Liver (tissue), 9 donors: ENCODE results near the gene SLC35F4. TPM values are rescaled to one million over a fixed set of nuclear protein-coding genes. Genes with fewer than 3 reads are reported as not detected.

Experiments used
- DNase-seq: peaks from one replicate; pipeline ENCODE4 v3.0.0-alpha.2; 2017; ENCODE audit warnings: low spot score
- H3K27ac ChIP-seq, 2 donors: one replicate each; pipeline ENCODE4 v1.7.0; 2013; ENCODE audit warnings: inconsistent platforms in 2 of 2, low read length in 2 of 2, control low read depth in 1 of 2, low read depth in 1 of 2, mild to moderate bottlenecking in 1 of 2
- H3K27me3 ChIP-seq, 4 donors: one replicate each; pipeline versions ENCODE4 v1.6.1 to v1.7.0; 2013; ENCODE audit warnings: low read length in 3 of 4, inconsistent platforms in 1 of 4, mild to moderate bottlenecking in 1 of 4, moderate library complexity in 1 of 4; ENCODE audit not compliant: control insufficient read depth in 4 of 4, insufficient read depth in 4 of 4
- H3K36me3 ChIP-seq, 4 donors: one replicate each; pipeline versions ENCODE4 v1.6.1 to v1.7.0; 2013; ENCODE audit warnings: low read length in 3 of 4, mild to moderate bottlenecking in 3 of 4, low read depth in 1 of 4, moderate library complexity in 1 of 4; ENCODE audit not compliant: control insufficient read depth in 4 of 4, insufficient read depth in 3 of 4
- H3K4me1 ChIP-seq, 4 donors: one replicate each; pipeline versions ENCODE4 v1.6.1 to v1.7.0; 2013; ENCODE audit warnings: low read length in 3 of 4, mild to moderate bottlenecking in 3 of 4, moderate library complexity in 1 of 4; ENCODE audit not compliant: control insufficient read depth in 4 of 4, insufficient read depth in 4 of 4
- H3K4me3 ChIP-seq, 3 donors: one replicate each; pipeline versions ENCODE4 v1.6.1 to v1.7.0; 2013; ENCODE audit warnings: low read length in 3 of 3, control low read depth in 1 of 3, low read depth in 1 of 3, mild to moderate bottlenecking in 1 of 3
- H3K9ac ChIP-seq, 2 donors: one replicate each; pipeline ENCODE4 v1.7.0; 2013; ENCODE audit warnings: low read length in 2 of 2, mild to moderate bottlenecking in 2 of 2, moderate library complexity in 2 of 2, control low read depth in 1 of 2, low read depth in 1 of 2
- H3K9me3 ChIP-seq, 4 donors: one replicate each; pipeline versions ENCODE4 v1.6.1 to v1.7.0; 2013; ENCODE audit warnings: low read length in 3 of 4; ENCODE audit not compliant: control insufficient read depth in 4 of 4
- EGR1 ChIP-seq, 2 donors: IDR thresholded peaks; 2 replicates each; pipeline ENCODE4 v1.6.1; 2016 to 2018; ENCODE audit warnings: antibody characterized with exemption in 2 of 2, low read depth in 2 of 2
- FOXA1 ChIP-seq: IDR thresholded peaks from 2 replicates; pipeline ENCODE4 v1.6.1; 2016; ENCODE audit warnings: antibody characterized with exemption
- FOXA2 ChIP-seq: IDR thresholded peaks from 2 replicates; pipeline ENCODE4 v1.6.1; 2016; ENCODE audit warnings: antibody characterized with exemption
- GABPA ChIP-seq, 2 donors: IDR thresholded peaks in 1 of 2; conservative IDR thresholded peaks in 1 of 2; 2 replicates each; pipeline ENCODE4 v1.6.1; 2016; ENCODE audit warnings: antibody characterized with exemption in 2 of 2, mild to moderate bottlenecking in 1 of 2, moderate library complexity in 1 of 2
- HNF4A ChIP-seq, 2 donors: conservative IDR thresholded peaks; 2 replicates each; pipeline ENCODE4 v1.6.1; 2016; ENCODE audit warnings: antibody characterized with exemption in 2 of 2, mild to moderate bottlenecking in 2 of 2
- HNF4G ChIP-seq: IDR thresholded peaks from 2 replicates; pipeline ENCODE4 v1.6.1; 2016; ENCODE audit warnings: antibody characterized with exemption
- JUND ChIP-seq, 2 donors: IDR thresholded peaks; 2 replicates each; pipeline ENCODE4 v1.6.1; 2016; ENCODE audit warnings: antibody characterized with exemption in 2 of 2
- NR2F2 ChIP-seq: IDR thresholded peaks from 2 replicates; pipeline ENCODE4 v1.6.1; 2016; ENCODE audit warnings: antibody characterized with exemption
- RAD21 ChIP-seq, 2 donors: IDR thresholded peaks; 2 replicates each; pipeline ENCODE4 v1.6.1; 2016; ENCODE audit warnings: antibody characterized with exemption in 2 of 2, mild to moderate bottlenecking in 2 of 2
- RXRA ChIP-seq, 2 donors: IDR thresholded peaks; 2 replicates each; pipeline ENCODE4 v1.6.1; 2017 to 2018; ENCODE audit warnings: antibody characterized with exemption in 2 of 2, mild to moderate bottlenecking in 1 of 2
- SP1 ChIP-seq: IDR thresholded peaks from 2 replicates; pipeline ENCODE4 v1.6.1; 2018; ENCODE audit warnings: antibody characterized with exemption, mild to moderate bottlenecking
- TAF1 ChIP-seq: conservative IDR thresholded peaks from 2 replicates; pipeline ENCODE4 v1.6.1; 2016; ENCODE audit warnings: antibody characterized with exemption, mild to moderate bottlenecking
- YY1 ChIP-seq: IDR thresholded peaks from 2 replicates; pipeline ENCODE4 v1.6.1; 2016; ENCODE audit warnings: antibody characterized with exemption, mild to moderate bottlenecking
- WGBS: extraction: QIAGEN DNeasy Blood & Tissue Kit; methylation state at CpG from one replicate; pipeline ENCODE4 v1.1.7; 2013; 5-methylcytosine and 5-hydroxymethylcytosine counted together
- polyA plus RNA-seq, 2 donors: library from polyadenylated mRNA; stranded (reverse) in 1 of 2; unstranded in 1 of 2; fragments of 200-250 nt in 1 of 2; fragments of >200 nt in 1 of 2; fragmentation: Nextera tagmentation in 1 of 2; extraction: Ambion mirVana in 1 of 2; gene quantifications; one replicate each; pipeline versions ENCODE4 v1.2.1 to v1.2.3, GENCODE V29; 2013 to 2015
- total RNA-seq, 2 donors: library from RNA; depleted of rRNA; stranded (reverse); fragments of >200 nt; gene quantifications; one replicate each; pipeline ENCODE4 v1.2.3, GENCODE V29; 2014
- TF ChIP-seq, protein P1 (sequence below): fragments of 150-350 bp; IDR thresholded peaks from 2 replicates; pipeline ENCODE4 v1.5.1; 2017; ENCODE audit warnings: improper control_type of control experiment, low read depth, low read length; ENCODE audit not compliant: missing input control
- TF ChIP-seq, protein P2 (sequence below): IDR thresholded peaks from 2 replicates; pipeline ENCODE4 v1.6.1; 2016; ENCODE audit warnings: antibody characterized with exemption
- TF ChIP-seq, protein P3 (sequence below): IDR thresholded peaks from 2 replicates; pipeline ENCODE4 v1.6.1; 2016; ENCODE audit warnings: antibody characterized with exemption
- TF ChIP-seq, protein P4 (sequence below): IDR thresholded peaks from 2 replicates; pipeline ENCODE4 v1.6.1; 2016; ENCODE audit warnings: antibody characterized with exemption, mild to moderate bottlenecking
- TF ChIP-seq, protein P5 (sequence below): IDR thresholded peaks from 2 replicates; pipeline ENCODE4 v1.6.1; 2016; ENCODE audit warnings: antibody characterized with exemption
- donor health status: healthy.
- donor health status: healthy.
- donor health status: healthy.
- donor health status: healthy.
- donor health status: healthy.

SLC35F4 gene
- total and polyA plus RNA-seq, 4 donors = not detected

DNA sequence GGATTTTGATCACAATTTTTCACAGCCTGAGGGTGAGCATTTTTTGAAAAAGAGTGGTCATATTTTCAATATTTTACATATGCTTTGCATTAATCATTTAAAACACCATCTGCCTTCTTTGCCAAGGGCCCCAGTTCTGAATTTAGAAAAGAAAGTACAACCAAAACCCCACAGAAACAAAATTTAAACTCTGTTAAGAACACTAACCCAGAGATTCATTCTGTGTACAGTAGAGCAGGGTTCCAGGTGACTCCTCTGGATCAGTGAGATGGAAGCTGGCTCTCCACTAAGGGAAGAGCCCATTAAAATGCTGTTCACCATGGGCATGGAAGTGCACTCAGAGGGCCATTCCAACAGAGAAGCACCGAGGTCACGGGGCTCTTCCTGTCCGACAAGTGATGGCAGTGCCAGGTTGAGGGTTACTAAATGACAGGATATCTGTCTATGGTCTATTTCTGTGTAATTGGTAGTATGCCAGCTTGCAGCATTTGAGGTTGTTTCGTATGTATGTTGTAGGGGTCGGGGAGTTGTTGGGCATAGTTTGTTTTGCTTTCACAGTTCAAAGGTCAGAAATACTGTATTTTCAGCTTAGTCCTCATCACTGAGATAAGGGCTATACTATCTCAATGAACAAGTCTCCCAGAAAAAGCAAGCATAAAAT, 95.9 kb downstream of the SLC35F4 start (continued):
- TF ChIP-seq HNF4A (conservative IDR thresholded peaks at IDR 0.05) = no peak

DNA sequence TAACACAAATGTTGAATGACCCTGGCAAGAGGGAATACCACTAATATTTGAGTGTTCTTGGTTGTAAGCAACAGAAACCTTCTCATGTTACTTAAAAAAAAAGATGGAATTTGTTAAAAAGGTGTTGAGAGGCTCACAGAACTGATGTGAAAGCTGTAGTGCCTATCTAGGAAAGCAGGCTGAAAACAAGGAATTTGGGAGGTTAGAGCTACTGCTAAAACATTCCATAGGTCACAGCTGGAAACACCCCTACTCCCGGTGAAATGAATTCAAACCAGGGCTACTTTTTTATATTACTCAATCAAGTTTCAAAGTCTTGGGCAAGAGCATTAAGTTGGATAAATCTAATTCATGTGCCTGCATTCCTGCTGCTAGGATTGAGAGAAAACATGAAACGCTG, 104.1 kb downstream of the SLC35F4 start:
- no peaks in the 10 kb centered on the region for H3K36me3 ChIP-seq
- H3K4me3 ChIP-seq = no peak overlapping the region
- DNase-seq = no peak
- TF ChIP-seq FOXA1 = no peak
- TF ChIP-seq, protein P1, sequence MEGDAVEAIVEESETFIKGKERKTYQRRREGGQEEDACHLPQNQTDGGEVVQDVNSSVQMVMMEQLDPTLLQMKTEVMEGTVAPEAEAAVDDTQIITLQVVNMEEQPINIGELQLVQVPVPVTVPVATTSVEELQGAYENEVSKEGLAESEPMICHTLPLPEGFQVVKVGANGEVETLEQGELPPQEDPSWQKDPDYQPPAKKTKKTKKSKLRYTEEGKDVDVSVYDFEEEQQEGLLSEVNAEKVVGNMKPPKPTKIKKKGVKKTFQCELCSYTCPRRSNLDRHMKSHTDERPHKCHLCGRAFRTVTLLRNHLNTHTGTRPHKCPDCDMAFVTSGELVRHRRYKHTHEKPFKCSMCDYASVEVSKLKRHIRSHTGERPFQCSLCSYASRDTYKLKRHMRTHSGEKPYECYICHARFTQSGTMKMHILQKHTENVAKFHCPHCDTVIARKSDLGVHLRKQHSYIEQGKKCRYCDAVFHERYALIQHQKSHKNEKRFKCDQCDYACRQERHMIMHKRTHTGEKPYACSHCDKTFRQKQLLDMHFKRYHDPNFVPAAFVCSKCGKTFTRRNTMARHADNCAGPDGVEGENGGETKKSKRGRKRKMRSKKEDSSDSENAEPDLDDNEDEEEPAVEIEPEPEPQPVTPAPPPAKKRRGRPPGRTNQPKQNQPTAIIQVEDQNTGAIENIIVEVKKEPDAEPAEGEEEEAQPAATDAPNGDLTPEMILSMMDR = no peak
- TF ChIP-seq EGR1 (IDR thresholded peaks at IDR 0.05; ENCODE audit: low read depth in 2 of 2) = no peak
- TF ChIP-seq HNF4A (conservative IDR thresholded peaks at IDR 0.05) = no peak
- TF ChIP-seq, protein P2, sequence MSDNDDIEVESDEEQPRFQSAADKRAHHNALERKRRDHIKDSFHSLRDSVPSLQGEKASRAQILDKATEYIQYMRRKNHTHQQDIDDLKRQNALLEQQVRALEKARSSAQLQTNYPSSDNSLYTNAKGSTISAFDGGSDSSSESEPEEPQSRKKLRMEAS = no peak
- TF ChIP-seq NR2F2 = no peak
- TF ChIP-seq TAF1 = no peak
- TF ChIP-seq GABPA (IDR thresholded peaks at IDR 0.05 in 1 of 2, conservative IDR thresholded peaks at IDR 0.05 in 1 of 2) = no peak
- TF ChIP-seq FOXA2 = no peak
- no peak for TF ChIP-seq YY1
- no peak for TF ChIP-seq HNF4G
- TF ChIP-seq, protein P3, sequence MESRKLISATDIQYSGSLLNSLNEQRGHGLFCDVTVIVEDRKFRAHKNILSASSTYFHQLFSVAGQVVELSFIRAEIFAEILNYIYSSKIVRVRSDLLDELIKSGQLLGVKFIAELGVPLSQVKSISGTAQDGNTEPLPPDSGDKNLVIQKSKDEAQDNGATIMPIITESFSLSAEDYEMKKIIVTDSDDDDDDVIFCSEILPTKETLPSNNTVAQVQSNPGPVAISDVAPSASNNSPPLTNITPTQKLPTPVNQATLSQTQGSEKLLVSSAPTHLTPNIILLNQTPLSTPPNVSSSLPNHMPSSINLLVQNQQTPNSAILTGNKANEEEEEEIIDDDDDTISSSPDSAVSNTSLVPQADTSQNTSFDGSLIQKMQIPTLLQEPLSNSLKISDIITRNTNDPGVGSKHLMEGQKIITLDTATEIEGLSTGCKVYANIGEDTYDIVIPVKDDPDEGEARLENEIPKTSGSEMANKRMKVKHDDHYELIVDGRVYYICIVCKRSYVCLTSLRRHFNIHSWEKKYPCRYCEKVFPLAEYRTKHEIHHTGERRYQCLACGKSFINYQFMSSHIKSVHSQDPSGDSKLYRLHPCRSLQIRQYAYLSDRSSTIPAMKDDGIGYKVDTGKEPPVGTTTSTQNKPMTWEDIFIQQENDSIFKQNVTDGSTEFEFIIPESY = no peak
- TF ChIP-seq RXRA (IDR thresholded peaks at IDR 0.05) = no peak
- TF ChIP-seq, protein P4, sequence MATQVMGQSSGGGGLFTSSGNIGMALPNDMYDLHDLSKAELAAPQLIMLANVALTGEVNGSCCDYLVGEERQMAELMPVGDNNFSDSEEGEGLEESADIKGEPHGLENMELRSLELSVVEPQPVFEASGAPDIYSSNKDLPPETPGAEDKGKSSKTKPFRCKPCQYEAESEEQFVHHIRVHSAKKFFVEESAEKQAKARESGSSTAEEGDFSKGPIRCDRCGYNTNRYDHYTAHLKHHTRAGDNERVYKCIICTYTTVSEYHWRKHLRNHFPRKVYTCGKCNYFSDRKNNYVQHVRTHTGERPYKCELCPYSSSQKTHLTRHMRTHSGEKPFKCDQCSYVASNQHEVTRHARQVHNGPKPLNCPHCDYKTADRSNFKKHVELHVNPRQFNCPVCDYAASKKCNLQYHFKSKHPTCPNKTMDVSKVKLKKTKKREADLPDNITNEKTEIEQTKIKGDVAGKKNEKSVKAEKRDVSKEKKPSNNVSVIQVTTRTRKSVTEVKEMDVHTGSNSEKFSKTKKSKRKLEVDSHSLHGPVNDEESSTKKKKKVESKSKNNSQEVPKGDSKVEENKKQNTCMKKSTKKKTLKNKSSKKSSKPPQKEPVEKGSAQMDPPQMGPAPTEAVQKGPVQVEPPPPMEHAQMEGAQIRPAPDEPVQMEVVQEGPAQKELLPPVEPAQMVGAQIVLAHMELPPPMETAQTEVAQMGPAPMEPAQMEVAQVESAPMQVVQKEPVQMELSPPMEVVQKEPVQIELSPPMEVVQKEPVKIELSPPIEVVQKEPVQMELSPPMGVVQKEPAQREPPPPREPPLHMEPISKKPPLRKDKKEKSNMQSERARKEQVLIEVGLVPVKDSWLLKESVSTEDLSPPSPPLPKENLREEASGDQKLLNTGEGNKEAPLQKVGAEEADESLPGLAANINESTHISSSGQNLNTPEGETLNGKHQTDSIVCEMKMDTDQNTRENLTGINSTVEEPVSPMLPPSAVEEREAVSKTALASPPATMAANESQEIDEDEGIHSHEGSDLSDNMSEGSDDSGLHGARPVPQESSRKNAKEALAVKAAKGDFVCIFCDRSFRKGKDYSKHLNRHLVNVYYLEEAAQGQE = no peak
- no peak for TF ChIP-seq RAD21 (IDR thresholded peaks at IDR 0.05)
- no peak for TF ChIP-seq SP1
- TF ChIP-seq, protein P5, sequence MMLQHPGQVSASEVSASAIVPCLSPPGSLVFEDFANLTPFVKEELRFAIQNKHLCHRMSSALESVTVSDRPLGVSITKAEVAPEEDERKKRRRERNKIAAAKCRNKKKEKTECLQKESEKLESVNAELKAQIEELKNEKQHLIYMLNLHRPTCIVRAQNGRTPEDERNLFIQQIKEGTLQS = no peak
- no peak for TF ChIP-seq JUND (IDR thresholded peaks at IDR 0.05)
- no peak overlapping the region for H3K9ac ChIP-seq
- peaks cover 0 to 3% (median 0%) of the 10 kb centered on the region in 4 donors for H3K27me3 ChIP-seq
- WGBS = 49% methylated on average over 2 of the region's 2 CpGs
- H3K9me3 ChIP-seq = peaks cover 0 to 5% (median 2%) of the 10 kb centered on the region in 4 donors
- H3K27ac ChIP-seq = no peak overlapping the region
- no peaks in the 10 kb centered on the region for H3K4me1 ChIP-seq
